Lower lobe of right lung (tissue), 2 donors: ENCODE results near the gene C2CD2L. TPM values are rescaled to one million over a fixed set of nuclear protein-coding genes. Genes with fewer than 3 reads are reported as not detected.

Source experiments
- ATAC-seq, 2 donors: fragments of 200-7000 bp; cut with Tn5 transposase; one replicate each; pipeline ENCODE4 v1.9.1; 2020 to 2022; ENCODE audit warnings: mild to moderate bottlenecking in 2 of 2, moderate library complexity in 2 of 2
- DNase-seq: peaks from one replicate; pipeline ENCODE4 v3.0.0-alpha.2; 2020
- H3K27ac ChIP-seq: fragments of 200-600 bp; one replicate; pipeline ENCODE4 v1.8.0; 2022
- H3K27me3 ChIP-seq: fragments of 200-600 bp; one replicate; pipeline ENCODE4 v1.8.0; 2022; ENCODE audit warnings: low read depth
- H3K36me3 ChIP-seq: fragments of 200-600 bp; one replicate; pipeline ENCODE4 v1.8.0; 2022; ENCODE audit warnings: mild to moderate bottlenecking
- H3K4me1 ChIP-seq: fragments of 200-600 bp; one replicate; pipeline ENCODE4 v1.8.0; 2022
- H3K4me3 ChIP-seq: fragments of 200-600 bp; one replicate; pipeline ENCODE4 v1.8.0; 2022; ENCODE audit warnings: mild to moderate bottlenecking
- H3K9me3 ChIP-seq: fragments of 200-600 bp; one replicate; pipeline ENCODE4 v1.8.0; 2022
- intact Hi-C: fragments of 100-400 bp; cut with DNase I; formaldehyde crosslinking; loops from one replicate; pipeline ENCODE4 v1.11.0; 2022
- total RNA-seq: library from RNA; stranded (reverse); fragmentation: NEBNext Ultra II Directional; extraction: Animal tissue kit (Norgen Biotek cat#: 25700); gene quantifications from one replicate; pipeline ENCODE4 v1.2.1, GENCODE V29; 2021
- TF ChIP-seq, protein P1 (sequence below): fragments of 200-600 bp; IDR thresholded peaks from one replicate; pipeline ENCODE4 v1.8.0; 2022; ENCODE audit warnings: antibody characterized with exemption, mild to moderate bottlenecking
- donor health status: DM: no; HTN: yes; CAD: no; lungs with severe emphysema.

The C2CD2L gene
- total RNA-seq, 1 donor from 2014 or later = 16.5 TPM

GRCh38 chr11:119118946-119119345 is 11.8 kb downstream of the C2CD2L start:
- Histone ChIP-seq H3K36me3 (peaks cover 34% of the 10 kb centered on the region), H3K27ac (no peak overlapping the region), H3K27me3 (no peaks in the 10 kb centered on the region), H3K9me3 (no peaks in the 10 kb centered on the region), H3K4me1 (peaks cover 16% of the 10 kb centered on the region), H3K4me3 (no peak overlapping the region)
- intact Hi-C loops = no loop called here
- TF ChIP-seq, protein P1, sequence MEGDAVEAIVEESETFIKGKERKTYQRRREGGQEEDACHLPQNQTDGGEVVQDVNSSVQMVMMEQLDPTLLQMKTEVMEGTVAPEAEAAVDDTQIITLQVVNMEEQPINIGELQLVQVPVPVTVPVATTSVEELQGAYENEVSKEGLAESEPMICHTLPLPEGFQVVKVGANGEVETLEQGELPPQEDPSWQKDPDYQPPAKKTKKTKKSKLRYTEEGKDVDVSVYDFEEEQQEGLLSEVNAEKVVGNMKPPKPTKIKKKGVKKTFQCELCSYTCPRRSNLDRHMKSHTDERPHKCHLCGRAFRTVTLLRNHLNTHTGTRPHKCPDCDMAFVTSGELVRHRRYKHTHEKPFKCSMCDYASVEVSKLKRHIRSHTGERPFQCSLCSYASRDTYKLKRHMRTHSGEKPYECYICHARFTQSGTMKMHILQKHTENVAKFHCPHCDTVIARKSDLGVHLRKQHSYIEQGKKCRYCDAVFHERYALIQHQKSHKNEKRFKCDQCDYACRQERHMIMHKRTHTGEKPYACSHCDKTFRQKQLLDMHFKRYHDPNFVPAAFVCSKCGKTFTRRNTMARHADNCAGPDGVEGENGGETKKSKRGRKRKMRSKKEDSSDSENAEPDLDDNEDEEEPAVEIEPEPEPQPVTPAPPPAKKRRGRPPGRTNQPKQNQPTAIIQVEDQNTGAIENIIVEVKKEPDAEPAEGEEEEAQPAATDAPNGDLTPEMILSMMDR = no peak
- ATAC-seq (no peak), DNase-seq (no peak)

DNA sequence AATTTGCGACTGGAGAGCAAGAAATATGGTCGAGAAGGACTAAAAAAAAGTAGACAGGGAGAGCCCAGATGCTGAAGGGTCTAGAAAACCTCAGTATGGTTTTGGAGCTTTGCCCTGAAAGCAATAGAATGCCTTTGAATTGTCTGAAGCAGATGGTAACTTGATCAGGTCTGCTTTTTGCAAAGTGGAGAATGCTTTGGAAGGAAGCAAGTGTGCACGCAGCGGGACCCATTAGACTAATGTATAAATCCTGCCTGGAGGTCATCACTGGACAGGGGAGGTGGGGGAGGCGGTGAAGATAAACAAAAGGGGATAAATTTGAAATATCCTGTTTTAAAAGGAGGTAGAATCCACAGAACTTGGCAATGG is 13.5 kb downstream of the C2CD2L start:
- peaks cover 16% of the 10 kb centered on the region for H3K4me1 ChIP-seq
- no peak for ATAC-seq
- DNase-seq = no peak
- H3K27ac ChIP-seq = peak overlapping the region; percentile 83
- no peaks in the 10 kb centered on the region for H3K9me3 ChIP-seq
- H3K36me3 ChIP-seq = peaks cover 31% of the 10 kb centered on the region
- TF ChIP-seq, protein P1 = no peak
- peak overlapping the region; percentile 93 for H3K4me3 ChIP-seq
- H3K27me3 ChIP-seq = no peaks in the 10 kb centered on the region
- intact Hi-C loops = no loop called here

- ATAC-seq = peak; percentile 100
- TF ChIP-seq, protein P1 = no peak
- Histone ChIP-seq H3K4me1 (peaks cover 16% of the 10 kb centered on the region), H3K36me3 (peaks cover 26% of the 10 kb centered on the region), H3K27me3 (no peaks in the 10 kb centered on the region), H3K9me3 (no peaks in the 10 kb centered on the region), H3K27ac (peak within 1 kb of the TSS; percentile 83), H3K4me3 (peak within 1 kb of the TSS; percentile 93)
- intact Hi-C loops = no loop called here
- peak; percentile 100 for DNase-seq
Observed at GRCh38 chr11:119121008-119121810, 14.1 kb downstream of the C2CD2L start, which contains the start of gene HINFP. Gene HINFP, plus strand, starts transcription at chr11:119121580. Its CDS starts 5,365 bp downstream, at chr11:119126945.

GRCh38 chr11:119121811-119122124 is 14.6 kb downstream of the C2CD2L start:
- DNase-seq (no peak), ATAC-seq (no peak)
- Histone ChIP-seq H3K4me3 (peak overlapping the region; percentile 93), H3K36me3 (peaks cover 27% of the 10 kb centered on the region), H3K27ac (peak overlapping the region; percentile 80), H3K4me1 (peaks cover 16% of the 10 kb centered on the region), H3K27me3 (no peaks in the 10 kb centered on the region), H3K9me3 (no peaks in the 10 kb centered on the region)
- TF ChIP-seq, protein P1 = no peak
- intact Hi-C loops = no loop called here

DNA sequence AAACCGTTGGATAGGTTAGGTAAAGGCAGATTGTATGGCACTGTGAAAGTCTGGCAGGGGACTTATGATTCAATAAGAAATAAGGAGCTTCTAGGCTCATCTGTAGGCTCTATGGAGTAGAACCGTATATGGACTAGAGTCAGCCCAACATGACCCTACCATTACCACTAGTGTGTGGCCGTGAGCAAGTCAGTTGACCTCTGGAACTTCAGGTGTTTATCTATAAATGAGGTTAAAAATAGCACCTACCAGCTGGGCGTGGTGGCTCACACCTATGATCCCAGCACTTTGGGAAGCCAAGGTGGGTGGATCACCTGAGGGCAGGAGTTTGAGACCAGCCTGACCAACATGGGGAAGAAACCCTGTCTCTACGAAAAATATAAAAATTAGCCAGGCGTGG is 18.7 kb downstream of the C2CD2L start:
- no peak overlapping the region for H3K4me3 ChIP-seq
- no peaks in the 10 kb centered on the region for H3K27me3 ChIP-seq
- intact Hi-C loops = no loop called here
- H3K9me3 ChIP-seq = no peaks in the 10 kb centered on the region
- H3K4me1 ChIP-seq = peaks cover 11% of the 10 kb centered on the region
- no peak for DNase-seq
- TF ChIP-seq, protein P1 = no peak
- peaks cover 60% of the 10 kb centered on the region for H3K36me3 ChIP-seq
- no peak for ATAC-seq
- no peak overlapping the region for H3K27ac ChIP-seq
